ENCODE results near the gene PUS3.
"Not testable (repeated sequence)": the region's sequence is repeated elsewhere in the genome, so short reads cannot be mapped to it uniquely, and the experiment has no call there.

Gene PUS3

DNA sequence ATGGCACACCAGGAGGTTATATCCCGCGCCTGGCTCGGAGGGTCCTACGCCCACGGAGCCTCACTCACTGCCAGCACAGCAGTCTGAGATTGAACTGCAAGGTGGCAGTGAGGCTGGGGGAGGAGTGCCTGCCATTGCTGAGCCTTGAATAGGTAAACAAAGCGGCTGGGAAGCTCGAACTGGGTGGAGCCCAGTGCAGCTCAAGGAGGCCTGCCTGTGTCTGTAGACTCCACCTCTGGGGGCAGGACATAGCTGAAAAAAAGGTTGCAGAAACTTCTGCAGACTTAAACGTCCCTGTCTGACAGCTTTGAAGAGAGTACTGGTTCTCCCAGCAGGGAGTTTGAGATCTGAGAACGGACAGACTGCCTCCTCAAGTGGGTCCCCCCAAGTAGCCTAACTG lies 45.3 kb downstream of the PUS3 start:
- DNase-seq = not testable (repeated sequence)

DNA sequence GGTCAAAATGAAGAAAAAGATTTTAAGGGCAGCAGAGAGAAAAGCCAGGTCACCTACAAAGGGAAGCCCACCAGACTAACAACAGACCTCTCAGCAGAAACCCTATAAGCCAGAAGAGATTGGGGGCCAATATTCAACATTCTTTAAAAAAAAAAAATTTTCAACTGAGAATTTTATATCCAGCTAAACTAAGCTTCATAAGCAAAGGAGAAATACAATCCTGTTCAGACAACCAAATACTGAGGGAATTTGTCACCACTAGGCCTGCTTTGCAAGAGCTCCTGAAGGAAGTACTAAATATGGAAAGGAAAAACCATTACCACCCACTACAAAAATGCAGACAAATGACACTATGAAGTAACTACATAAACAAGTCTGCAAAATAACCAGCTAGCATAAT lies 56.8 kb downstream of the PUS3 start:
- DNase-seq = no peak

All from CD4-positive, alpha-beta T cell treated with Interferon alpha-2 for 1 hour (primary cell).